SK-N-MC (cell line): ENCODE measurements around the gene C11orf58.

Experiments
- EZH2 ChIP-seq: fragments of 200-600 bp; sonication (generic); IDR thresholded peaks from one replicate; pipeline ENCODE4 v1.6.1; 2017; ENCODE audit warnings: antibody characterized with exemption
- FOXP2 ChIP-seq: optimal IDR thresholded peaks from 2 replicates; pipeline ENCODE3; 2011; ENCODE audit warnings: mild to moderate bottlenecking, moderate library complexity; ENCODE audit not compliant: insufficient read depth; ENCODE audit errors: extremely low read length, control extremely low read depth
- POLR2AphosphoS5 ChIP-seq: IDR thresholded peaks from 2 replicates; pipeline ENCODE4 v1.6.1; 2012; ENCODE audit warnings: mild to moderate bottlenecking, low read depth, low read length, borderline replicate concordance

GRCh38 chr11:16737818-16738192 lies 642 bp upstream of the C11orf58 start:
- TF ChIP-seq POLR2AphosphoS5 (no peak), EZH2 (no peak), FOXP2 (no peak)
